Effector CD8-positive, alpha-beta T cell (primary cell): ENCODE measurements around the gene SPDYE17.
"Not testable (repeated sequence)": the region's sequence is repeated elsewhere in the genome, so short reads cannot be mapped to it uniquely, and the experiment has no call there.

Experiments
- DNase-seq: peaks from one replicate; lab custom pipeline; 2025; lab: John Stamatoyannopoulos, UW

Gene SPDYE17

DNA sequence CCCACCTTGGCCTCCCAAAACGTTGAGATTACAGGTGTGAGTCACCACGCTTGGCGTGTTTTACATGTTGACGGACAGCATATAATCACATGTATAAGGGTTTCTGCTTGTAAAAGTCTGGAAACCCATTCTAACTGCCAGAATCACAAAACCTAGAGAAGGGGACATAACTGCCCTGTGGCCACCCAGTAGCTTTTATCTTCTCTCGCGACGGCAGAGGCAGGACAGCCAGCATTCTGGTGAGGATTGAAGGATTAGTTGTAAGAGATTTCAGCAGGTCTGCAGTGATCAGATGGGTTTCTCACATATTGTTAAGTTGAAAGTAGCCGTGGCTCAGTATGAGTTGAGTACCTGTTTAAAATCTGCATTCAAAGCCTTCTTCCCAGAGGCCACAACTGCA is 59.8 kb downstream of the SPDYE17 start:
- DNase-seq, result not testable (repeated sequence)
